ENCODE data around the gene LAYN.
A peak's percentile ranks its signal among the peaks of the same experiment; 100 is the strongest.

Gene LAYN

GRCh38 chr11:111602865-111603610, 62.5 kb downstream of the LAYN start:
- TF ChIP-seq CTCF (IDR thresholded peaks at IDR 0.05; ENCODE audit: control insufficient read depth, insufficient read depth, low read depth, low read length, missing control alignments), result no peak
- H3K4me3 ChIP-seq (ENCODE audit: control insufficient read depth, low read depth, low read length), result peak overlapping the region; percentile 97
- DNase-seq (ENCODE audit: low read depth), result no peak

DNA sequence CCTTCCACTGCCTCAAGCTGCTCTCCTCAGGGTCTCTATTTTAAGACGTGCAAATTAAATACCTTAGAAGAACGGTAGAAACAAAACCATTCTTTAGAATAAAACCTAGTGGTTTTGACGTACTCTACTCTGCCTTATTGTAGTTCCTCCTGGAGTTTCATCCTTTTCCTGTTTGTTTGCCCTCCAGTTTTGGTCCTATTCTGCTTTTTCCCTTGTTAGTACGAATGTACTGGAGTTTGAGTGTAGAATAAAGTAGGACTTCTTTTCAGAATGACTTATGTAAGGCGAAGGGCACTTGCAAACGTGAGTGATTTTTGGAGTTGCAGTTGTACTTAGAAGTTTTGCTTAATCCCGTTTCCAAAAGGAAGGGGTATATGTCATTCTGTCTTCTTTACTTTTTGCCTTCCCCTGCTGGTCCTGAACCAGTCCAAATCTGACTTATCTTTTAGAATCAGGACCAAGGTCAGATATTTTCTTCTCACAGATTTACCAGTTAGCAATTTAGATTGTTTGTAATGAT, 63.2 kb downstream of the LAYN start:
- no peak for TF ChIP-seq CTCF (IDR thresholded peaks at IDR 0.05; ENCODE audit: control insufficient read depth, insufficient read depth, low read depth, low read length, missing control alignments)
- DNase-seq (ENCODE audit: low read depth), result no peak
- peak overlapping the region; percentile 97 for H3K4me3 ChIP-seq (ENCODE audit: control insufficient read depth, low read depth, low read length)

GRCh38 chr11:111604392-111605009, 64.0 kb downstream of the LAYN start:
- TF ChIP-seq CTCF (IDR thresholded peaks at IDR 0.05; ENCODE audit: control insufficient read depth, insufficient read depth, low read depth, low read length, missing control alignments), result peak; percentile 59
- no peak overlapping the region for H3K4me3 ChIP-seq (ENCODE audit: control insufficient read depth, low read depth, low read length)
- no peak for DNase-seq (ENCODE audit: low read depth)

- H3K4me3 ChIP-seq (ENCODE audit: control insufficient read depth, low read depth, low read length), result no peak overlapping the region
- no peak for TF ChIP-seq CTCF (IDR thresholded peaks at IDR 0.05; ENCODE audit: control insufficient read depth, insufficient read depth, low read depth, low read length, missing control alignments)
- DNase-seq (ENCODE audit: low read depth), result no peak
These were observed 65.2 kb downstream of the LAYN start for GRCh38 chr11:111605681-111606080.

GRCh38 chr11:111606986-111607385, 66.5 kb downstream of the LAYN start:
- H3K4me3 ChIP-seq (ENCODE audit: control insufficient read depth, low read depth, low read length), result no peak overlapping the region
- no peak for TF ChIP-seq CTCF (IDR thresholded peaks at IDR 0.05; ENCODE audit: control insufficient read depth, insufficient read depth, low read depth, low read length, missing control alignments)
- DNase-seq (ENCODE audit: low read depth), result no peak

GRCh38 chr11:111607751-111608150, 67.2 kb downstream of the LAYN start:
- no peak for TF ChIP-seq CTCF (IDR thresholded peaks at IDR 0.05; ENCODE audit: control insufficient read depth, insufficient read depth, low read depth, low read length, missing control alignments)
- DNase-seq (ENCODE audit: low read depth), result no peak
- no peak overlapping the region for H3K4me3 ChIP-seq (ENCODE audit: control insufficient read depth, low read depth, low read length)
